HG02678 (cell line): ENCODE data around the gene INTS1.

ENCODE experiments used
- ATAC-seq: cut with Tn5 transposase; IDR thresholded peaks from one replicate; pipeline ENCODE4 v1.9.1; 2021; ENCODE audit warnings: mild to moderate bottlenecking, moderate library complexity; ENCODE audit not compliant: unreplicated experiment

INTS1 gene

DNA sequence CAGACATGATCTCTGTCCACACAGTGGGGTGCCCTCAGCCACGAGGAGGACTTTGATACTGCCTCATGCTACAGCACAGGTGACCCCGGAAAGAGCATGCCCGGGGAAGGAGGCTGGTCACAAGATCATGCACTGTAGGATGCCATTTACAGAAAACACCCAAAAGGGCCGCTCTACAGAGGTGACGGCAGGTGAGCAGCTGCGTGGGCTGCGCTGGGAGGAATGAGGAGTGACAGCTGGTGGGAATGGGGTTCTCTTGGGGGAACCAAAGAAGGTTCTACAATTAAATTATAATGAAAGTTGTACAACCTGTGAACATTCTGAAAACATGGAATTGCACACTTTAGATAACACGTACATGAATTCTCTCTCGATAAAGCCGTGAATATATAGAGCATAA, 12.0 kb downstream of the INTS1 start:
- ATAC-seq = no peak

DNA sequence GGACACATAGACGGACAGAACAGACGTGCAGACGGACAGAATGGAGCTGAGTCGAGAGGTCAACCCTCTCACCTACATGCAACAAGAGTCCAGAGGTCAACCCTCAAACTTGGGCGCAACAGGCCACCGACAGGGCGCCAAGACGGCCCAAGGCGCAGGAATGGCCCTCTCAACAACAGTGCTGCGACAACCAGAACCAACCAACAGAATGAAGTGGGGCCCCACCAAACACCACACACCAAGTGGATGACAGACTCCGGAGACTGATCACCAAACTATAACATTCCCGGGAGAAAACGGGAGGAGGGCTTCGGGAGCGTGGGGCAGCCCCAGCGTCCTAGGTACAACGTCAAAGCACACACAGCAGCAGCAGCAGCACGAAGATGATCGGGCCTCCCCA, 13.4 kb downstream of the INTS1 start:
- ATAC-seq = no peak

DNA sequence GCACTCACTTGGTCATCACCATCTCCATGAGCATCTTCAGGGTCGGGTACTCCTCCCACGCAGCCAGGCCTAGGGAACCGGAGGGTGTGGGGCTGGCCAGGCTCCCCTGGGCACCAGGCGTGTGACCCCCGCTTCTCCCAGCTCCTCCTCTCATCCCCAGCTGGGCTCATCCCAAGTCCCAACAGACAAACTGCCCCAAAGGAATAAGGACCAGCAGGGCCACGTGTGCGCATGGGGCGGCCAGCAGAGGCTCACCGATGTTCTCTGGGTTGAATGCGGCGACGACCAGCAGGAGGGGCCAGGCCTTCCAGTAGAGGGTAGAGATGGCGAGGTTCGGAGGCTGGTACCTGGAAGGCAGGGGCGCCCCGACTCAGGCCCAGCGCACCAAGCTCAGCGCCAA, 14.9 kb downstream of the INTS1 start:
- ATAC-seq = no peak

DNA sequence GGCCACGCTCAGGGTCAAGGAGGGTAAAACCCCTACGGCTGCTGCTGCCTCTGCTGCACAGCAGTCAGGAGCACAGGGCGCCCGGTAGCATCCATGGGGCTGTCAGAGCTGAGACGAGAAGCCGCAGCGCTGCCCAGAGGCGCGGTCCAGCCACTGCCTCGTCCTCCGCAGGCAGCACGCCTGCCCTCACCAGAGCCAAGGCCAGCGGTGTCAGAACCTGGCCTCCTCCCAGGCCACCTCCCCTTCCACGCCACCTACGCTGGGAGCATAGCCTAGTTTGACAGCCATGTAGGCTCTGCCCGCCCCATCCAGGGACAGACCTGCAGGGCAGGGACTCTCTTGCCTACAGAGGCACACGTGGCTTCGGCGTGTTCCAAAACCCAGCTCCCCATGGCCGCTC, 16.2 kb downstream of the INTS1 start:
- ATAC-seq = no peak

DNA sequence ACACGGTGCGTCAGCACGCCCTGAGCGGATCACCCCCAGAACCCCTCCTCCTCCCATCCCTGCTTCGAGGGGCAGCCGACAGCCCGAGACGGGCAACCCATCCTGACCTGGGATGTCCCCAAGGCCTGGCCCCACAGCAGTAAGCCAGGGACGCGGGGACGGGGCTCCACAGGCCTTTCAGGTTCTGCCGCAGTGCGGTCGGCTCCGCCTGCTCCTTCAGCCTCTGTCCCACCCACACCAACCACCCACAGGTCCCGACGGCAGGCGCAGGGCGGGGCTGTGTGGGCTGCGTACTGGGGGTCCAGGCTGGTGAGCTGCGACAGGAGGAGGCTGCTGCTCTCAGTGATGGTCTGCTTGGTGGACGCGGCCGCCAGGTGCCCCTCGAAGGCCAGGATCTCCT, 16.7 kb downstream of the INTS1 start:
- no peak for ATAC-seq

DNA sequence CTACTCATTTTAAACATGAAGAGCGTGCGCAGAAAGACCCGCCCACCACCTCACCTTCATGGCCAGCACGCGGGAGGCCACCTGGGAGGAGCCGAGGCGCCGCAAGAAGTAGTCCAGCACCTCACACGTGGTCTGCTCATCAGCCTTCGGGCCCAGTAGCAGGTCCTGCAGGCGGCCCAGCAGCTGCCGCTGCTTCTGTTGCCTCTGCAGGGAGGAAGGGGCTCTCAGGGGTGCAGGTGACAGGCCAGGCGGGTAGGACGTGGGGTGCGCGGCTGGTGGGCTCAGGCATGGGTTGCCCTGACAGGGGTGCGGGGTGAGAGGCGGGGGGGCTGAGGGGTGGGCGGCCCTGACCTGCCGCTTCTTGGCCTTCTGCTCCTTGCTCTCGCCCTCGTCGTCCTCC, 17.6 kb downstream of the INTS1 start:
- no peak for ATAC-seq

DNA sequence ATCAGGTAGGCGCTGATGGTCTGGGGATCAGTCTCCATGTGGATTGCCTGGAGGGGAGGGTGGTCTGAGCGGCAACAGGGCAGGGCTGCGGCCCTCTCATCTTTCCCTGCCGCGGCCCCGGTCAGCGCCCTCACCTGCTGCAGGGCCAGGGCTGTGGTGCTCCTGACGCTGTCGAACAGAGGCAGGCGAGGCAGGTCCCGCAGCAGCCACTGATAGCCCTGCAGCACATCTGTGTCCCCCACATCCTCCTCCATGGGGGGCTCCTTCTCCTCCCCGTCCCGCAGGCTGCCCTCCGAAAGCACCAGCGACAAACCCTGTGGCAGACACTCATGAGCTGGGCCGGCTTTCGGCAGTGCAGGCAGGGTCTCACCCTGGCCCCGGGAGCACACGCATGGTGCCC, 19.0 kb downstream of the INTS1 start:
- ATAC-seq = no peak

DNA sequence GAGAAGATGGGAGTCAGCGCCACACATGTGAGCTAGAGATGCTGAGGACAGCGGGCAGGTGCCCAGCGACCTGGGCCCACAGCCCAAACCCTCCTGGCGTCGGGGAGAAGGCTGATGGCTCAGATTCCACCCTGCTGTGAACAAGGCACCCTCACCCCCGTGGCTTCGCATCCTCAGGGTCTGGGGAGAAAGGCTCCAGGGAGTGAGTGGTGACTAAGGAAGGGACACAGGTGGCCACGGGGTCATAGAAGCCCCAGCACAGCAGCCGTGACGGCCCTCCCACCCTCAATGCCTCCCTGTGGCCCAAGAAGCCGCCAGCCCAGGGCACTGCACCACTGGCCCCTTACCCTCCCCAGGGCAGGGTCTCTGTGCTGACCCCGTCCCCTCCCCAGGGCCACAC, 19.6 kb downstream of the INTS1 start:
- no peak for ATAC-seq

DNA sequence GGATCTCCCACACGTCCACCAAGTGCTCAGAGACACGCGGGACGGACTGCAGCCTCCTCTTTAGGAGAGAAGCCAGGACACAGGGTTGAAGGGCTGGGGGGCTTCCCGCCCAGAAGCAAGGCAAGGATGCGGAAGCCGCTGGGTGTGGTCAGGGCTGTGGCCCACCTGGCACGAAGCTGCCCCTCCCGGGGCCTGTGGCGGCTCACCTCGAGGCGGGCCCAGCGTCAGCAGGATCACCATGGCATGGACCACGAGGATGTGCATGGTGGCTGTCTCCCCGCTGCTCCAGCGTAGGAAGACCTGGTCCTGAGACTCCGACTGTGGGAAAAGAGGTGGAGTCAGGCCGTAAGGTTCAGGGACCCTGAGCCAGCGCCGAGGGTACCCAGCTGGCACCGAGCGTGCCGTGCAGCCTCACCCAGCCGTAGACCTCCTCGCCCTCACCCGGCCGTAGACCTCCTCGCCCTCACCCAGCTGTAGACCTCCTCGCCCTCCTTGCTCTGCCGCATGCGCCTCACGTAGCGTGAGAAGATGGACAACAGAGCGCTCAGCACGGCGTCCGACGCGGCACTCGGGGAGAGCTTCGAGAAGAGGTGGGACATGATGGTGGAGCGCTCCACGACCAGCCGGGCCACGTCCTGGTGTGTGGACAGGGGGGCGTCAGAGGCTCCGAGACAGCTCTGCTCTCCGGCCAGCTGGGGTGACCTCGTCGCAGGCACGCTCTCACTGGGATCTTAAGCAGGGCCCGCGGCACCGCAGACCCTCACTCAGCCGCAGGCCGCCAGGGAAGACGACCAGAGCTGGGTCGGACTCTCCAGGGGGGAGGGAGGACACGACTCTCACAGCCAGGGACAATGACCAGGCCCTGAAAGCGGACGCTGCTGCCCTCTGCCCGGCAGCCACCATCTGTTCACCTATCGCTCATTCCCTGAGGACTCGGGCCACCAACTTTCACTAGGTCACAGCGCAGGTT, 20.4 kb downstream of the INTS1 start:
- ATAC-seq = no peak

DNA sequence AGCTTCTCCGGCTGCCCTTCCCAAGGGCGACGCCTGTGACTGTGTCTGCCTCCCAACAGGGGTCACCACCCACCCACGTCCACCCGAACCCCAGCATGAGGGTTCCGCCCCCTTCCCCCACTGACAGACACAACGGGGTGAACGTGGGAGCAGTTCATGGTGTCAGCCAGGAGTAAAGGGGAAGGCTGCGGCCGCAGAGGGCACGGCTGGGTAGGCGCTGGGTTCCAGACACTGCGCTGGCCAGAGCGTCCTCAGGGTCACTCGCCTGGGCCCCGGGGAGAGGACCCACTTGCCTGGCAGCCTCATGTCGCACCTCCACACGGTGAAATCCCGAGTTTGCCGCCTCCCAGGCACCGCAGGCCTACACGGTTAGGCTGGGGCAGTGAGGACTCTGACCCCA, 21.1 kb downstream of the INTS1 start:
- no peak for ATAC-seq

DNA sequence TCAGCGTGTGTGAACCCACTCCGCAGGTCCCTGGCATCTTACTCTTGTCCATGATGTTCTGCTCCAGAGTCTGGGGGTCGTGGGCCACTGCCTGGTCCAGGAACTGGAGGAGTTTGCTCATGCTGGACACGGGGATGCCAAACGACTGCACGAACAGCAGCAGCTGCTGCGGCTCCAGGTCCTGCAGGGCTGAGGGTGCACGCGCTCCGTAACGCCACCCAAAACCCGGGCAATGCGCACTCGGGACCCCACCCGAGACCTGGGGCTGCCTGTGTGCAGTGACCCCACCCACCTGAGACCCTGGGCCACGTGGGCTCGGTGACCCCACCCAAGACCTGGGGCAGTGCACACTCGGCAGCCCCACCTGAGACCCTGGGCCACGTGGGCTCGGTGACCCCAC, 22.9 kb downstream of the INTS1 start:
- ATAC-seq = no peak

DNA sequence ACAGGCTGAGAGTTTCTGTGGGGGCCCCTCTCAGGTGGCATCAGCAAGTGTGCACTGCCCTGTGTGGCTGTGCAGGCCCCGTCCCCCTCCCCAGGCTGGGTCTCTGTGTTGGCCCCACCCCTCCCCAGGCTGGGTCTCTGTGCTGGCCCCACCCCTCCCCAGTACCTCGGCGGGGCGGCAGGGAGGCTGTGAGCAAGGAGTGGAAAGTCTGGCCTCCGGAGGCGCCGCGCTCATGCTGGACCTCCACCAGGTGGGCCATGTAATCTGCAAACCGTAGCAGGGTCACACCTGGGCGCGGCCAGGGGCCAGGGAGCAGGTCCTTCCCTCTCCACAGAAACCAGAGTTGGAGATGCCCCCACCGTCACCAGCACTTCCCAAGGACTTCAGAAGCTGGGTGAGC, 23.5 kb downstream of the INTS1 start:
- no peak for ATAC-seq

DNA sequence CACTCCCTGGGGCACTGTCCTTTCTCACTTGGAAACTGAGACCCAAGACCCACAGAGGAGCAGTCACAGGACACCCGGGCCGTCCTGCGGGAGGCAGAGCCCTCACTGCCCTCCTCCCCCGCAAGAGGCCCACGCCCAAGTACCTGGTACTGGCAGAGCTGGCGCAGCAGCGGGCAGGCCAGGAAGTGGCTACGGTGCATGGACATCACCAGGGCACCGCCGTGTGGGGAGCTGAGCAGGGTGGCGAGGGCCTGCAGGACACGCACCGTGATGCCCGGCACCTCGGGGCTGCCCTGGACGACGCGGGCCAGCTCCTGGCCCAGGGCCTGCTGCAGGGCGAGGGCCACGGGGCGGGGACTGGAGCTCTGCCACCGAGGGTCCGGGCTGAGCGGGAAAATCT, 24.9 kb downstream of the INTS1 start:
- ATAC-seq = no peak

DNA sequence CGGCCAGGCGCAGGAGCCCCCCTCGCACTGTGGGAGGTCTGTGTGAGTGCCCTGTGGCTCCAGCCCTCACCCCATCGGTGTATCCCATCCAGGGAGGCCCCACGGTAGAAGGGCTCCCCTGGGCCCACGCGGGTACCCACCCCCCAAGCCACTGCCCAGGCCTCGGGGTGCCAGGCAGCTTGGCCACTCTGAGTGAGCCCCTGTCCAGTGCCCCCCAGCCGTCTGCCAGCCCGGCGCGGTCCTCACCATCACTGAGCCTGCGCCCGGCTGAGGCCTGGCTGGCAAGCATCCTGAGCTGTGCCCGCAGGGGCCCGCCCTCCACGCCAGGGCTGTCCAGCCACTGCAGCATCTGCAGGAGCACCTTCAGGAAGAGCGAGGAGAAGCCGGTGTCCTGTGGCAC, 25.7 kb downstream of the INTS1 start:
- ATAC-seq = no peak

DNA sequence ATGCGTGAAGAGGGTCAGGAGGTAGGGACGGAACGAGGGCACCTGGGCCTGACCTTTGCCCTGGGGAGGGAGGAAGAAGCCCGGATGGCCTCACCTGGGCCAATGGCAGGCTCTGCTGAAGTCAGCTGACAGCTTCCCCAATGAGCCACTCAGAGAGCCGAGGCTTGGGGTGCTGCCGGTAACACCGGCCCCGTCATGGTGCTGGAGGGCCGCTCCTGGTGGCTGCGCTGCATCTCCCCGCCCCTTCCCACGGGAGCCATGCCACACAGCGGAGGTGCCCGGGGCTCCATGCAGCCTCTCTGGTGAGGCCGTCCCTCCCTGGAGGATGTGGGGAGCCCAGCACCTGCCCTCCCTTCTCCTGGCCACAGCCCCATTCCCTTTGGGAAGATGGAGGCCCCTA, 27.3 kb downstream of the INTS1 start:
- ATAC-seq = no peak

DNA sequence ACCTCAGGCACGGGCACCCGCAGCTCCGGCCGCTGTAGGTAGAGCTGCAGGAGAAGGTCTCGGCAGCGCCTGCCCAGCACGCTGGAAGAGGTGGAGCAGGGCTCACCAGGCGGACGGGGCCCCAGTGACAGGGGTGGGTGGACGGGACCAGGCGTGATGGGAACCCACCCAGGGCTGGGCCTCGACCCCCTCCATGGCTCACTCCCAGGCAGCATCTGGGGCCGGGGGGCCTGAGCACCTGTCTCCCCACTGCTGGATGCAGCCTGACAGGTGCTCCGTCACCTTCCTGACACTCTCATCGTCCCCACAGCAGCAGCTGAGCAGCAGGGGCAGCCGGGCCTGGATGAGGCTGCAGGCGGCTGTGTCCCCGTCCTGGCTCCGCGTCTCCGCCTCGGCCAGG, 28.2 kb downstream of the INTS1 start:
- no peak for ATAC-seq

DNA sequence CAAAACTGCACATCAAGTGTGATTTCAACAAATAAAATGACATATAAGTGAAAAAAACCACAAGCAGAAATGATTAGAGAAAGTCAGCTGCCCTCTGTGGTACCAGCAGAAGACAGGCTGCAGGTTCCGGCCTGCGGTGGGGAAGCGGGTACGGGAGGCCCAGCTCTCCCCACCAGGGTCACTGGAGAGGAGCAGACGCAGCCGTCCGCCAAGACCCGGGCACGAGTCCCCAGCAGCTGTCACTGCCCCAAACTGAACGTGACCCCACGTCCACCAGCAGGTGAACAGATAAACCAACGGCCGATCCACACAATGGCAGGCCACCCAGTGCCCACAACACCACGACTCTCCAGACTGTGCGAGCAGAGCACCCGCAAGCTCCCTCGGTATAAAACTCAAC, 28.8 kb downstream of the INTS1 start:
- no peak for ATAC-seq

DNA sequence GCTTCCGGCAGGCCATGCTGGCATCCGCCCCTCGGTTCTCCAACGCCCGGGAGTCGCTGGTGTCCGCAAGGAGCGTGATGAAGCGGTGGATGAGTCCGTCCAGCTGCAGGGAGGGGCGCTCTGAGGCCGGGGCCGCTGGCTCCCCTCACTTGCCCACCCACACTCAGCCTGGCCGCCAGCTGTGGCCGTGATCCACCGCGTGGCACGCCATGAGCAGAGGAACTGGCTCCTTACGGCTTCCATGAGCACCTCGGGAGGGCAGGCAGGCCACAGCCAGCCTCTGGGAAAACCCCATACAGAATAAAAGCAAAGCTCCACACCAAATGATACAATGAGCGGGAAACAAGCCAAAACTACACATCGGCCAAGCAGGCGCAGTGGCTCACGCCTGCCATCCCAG, 29.5 kb downstream of the INTS1 start:
- ATAC-seq = no peak

DNA sequence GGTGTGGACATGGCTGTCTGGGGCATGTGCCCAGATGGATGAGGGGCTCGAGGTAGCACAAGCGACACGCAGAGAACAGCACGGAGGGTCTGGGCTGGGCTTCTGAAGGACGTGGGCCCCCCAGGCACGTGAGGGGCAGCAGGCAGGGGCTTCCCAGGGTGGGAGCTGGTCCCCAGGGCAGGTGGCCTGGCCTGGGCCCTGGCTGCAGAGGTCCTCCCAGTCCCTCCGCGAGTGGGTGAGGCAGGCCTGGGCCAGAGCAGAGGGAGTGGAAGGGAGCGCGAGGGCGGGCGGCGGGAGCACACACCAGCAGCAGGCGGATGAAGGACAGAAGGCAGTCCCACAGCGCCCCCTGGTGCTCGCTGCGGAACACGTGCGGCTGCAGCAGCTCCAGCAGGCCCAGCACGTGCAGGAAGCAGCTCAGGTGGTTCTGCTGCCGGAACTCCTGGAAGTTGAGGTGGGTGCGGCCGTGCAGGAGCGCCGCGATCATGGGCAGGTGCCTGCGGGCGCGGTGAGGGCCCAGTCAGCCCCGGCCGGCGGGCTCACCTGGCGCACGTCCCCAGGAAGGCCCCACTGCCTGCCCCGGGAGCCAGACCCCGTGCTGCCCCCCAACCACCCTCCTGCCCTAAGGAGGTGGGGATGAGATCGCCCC, 30.2 kb downstream of the INTS1 start:
- ATAC-seq = no peak

DNA sequence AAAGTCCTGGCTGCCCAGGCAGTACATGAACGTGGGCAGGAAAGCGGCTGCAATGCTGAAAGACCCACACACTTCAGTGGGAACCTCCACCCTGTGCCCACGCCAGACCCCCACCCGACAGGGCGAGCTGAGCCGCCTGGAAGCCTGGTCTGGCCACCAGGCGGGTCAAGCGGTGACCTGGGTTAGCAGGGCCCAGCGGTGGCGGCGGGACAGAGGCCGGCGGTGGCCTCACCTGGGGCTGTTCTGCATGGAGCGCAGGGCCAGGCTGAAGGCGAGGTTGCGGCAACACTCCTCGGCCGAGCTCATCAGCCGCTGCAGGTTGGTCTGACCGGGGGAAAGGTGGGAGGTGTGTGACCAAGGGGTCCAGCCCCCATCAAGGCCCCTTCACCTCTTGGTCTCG, 33.3 kb downstream of the INTS1 start:
- no peak for ATAC-seq

DNA sequence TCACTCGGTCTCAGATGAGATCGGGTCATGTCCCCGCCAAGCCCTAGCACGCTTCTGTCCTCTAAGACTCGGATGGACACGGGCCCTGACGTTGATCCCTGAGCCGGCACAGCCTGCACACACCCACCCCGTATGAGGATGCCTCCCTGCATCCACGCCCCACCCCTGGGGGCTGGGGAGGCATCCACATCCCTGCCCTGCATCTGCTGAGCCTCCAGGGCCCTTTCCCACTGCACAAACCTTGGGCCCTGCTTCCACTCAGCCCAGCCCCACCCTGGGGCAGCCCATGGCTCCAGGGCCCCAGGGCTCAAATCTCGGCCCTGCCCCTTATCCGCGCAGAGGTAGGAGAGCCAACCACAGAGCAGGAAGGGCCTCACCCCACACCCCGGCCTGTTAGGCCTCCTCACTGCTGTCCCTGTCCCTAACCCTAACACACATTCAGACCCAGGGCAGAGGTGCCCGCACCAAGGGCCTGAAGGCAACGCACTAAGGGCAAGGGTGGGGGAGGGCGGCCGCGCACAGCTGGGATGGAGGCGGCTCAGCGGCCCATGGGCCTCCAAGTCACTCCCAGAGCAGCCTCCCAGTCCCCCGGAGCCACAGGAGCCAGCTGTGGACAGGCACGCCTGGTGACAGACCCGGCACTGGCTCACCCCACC, 35.4 kb downstream of the INTS1 start:
- ATAC-seq = no peak

DNA sequence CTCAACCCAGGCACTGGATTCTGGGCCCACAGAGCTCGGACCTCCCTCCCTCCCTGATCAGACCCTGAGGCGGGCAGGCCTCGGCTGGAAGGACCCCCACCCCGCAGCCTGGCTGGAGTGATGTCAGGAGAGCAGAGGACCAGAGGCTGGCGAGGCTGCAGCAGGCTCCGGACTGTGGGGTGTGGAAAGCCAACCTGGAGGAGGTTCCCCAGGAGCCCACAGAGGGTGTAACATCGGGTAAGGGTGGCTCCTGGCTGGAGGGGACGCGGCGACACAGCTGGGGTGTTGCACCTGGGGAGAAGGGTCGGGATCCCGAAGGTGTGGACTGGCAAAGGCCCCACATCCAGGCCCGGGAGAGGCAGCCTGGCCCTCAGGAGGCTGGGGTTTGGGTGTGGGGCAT, 36.0 kb downstream of the INTS1 start:
- ATAC-seq = no peak
